HuH-7 (cell line): ENCODE data around the gene SNX19.
A peak's percentile ranks its signal among the peaks of the same experiment; 100 is the strongest.
"Not testable (repeated sequence)": the region's sequence is repeated elsewhere in the genome, so short reads cannot be mapped to it uniquely, and the experiment has no call there.

Source experiments
- DNase-seq: peaks from one replicate; pipeline ENCODE4 v3.0.0; 2011; ENCODE audit warnings: low spot score

SNX19 gene

GRCh38 chr11:130872981-130873380, 43.3 kb downstream of the SNX19 start:
- DNase-seq, result no peak

- DNase-seq, result no peak
Observed at GRCh38 chr11:130872513-130872912, 43.8 kb downstream of the SNX19 start.

GRCh38 chr11:130872102-130872501, 44.2 kb downstream of the SNX19 start:
- no peak for DNase-seq

GRCh38 chr11:130871616-130872015, 44.7 kb downstream of the SNX19 start:
- no peak for DNase-seq

- no peak for DNase-seq
Observed at GRCh38 chr11:130868721-130869390, 47.4 kb downstream of the SNX19 start.

- DNase-seq, result no peak
Observed at GRCh38 chr11:130868086-130868710, 48.1 kb downstream of the SNX19 start.

GRCh38 chr11:130866831-130867230, 49.4 kb downstream of the SNX19 start:
- DNase-seq, result no peak

- DNase-seq, result no peak
Observed at GRCh38 chr11:130865774-130866114, 50.5 kb downstream of the SNX19 start.

GRCh38 chr11:130865091-130865773, 51.0 kb downstream of the SNX19 start:
- DNase-seq, result no peak

GRCh38 chr11:130861902-130862860, 54.1 kb downstream of the SNX19 start:
- DNase-seq, result peak; percentile 69

GRCh38 chr11:130861283-130861682, 55.0 kb downstream of the SNX19 start:
- DNase-seq, result no peak

GRCh38 chr11:130859886-130860285, 56.4 kb downstream of the SNX19 start:
- no peak for DNase-seq

GRCh38 chr11:130858215-130858614, 58.1 kb downstream of the SNX19 start:
- no peak for DNase-seq

- not testable (repeated sequence) for DNase-seq
Observed at GRCh38 chr11:130855707-130856106, 60.6 kb downstream of the SNX19 start.

- DNase-seq, result no peak
Observed at GRCh38 chr11:130854483-130854882, 61.8 kb downstream of the SNX19 start.

- DNase-seq, result no peak
Observed at GRCh38 chr11:130852589-130852988, 63.7 kb downstream of the SNX19 start.

- no peak for DNase-seq
Observed at GRCh38 chr11:130850185-130850944, 65.9 kb downstream of the SNX19 start.

- no peak for DNase-seq
Observed at GRCh38 chr11:130849215-130849568, 67.1 kb downstream of the SNX19 start.

GRCh38 chr11:130848361-130849214, 67.7 kb downstream of the SNX19 start:
- DNase-seq, result no peak

GRCh38 chr11:130847517-130847916, 68.8 kb downstream of the SNX19 start:
- no peak for DNase-seq

- DNase-seq, result no peak
Observed at GRCh38 chr11:130846606-130847005, 69.7 kb downstream of the SNX19 start.
